MCF 10A (cell line): ENCODE data around the gene SMAD9. TPM values are rescaled to one million over a fixed set of nuclear protein-coding genes. Genes with fewer than 3 reads are reported as not detected.
A peak's percentile ranks its signal among the peaks of the same experiment; 100 is the strongest.

Experiments
- BruUV-seq: library from RNA; stranded (reverse); fragments of 400-500 nt; replicated peaks from 2 replicates; lab custom pipeline; 2021; lab: Mats Ljungman, UMichigan
- CTCF ChIA-PET: fragments of 300-600 bp; sonication (Branson Sonifier 250); formaldehyde crosslinking; extraction: SDS; loops from one replicate; lab custom pipeline; 2021; ENCODE audit warnings: antibody characterized with exemption, inconsistent platforms; lab: Yijun Ruan, JAX
- POLR2A ChIA-PET: fragments of 300-600, 350-650 bp; sonication (Branson Sonifier 250); formaldehyde crosslinking; extraction: SDS; loops from one replicate; lab custom pipeline; 2020; ENCODE audit warnings: antibody characterized with exemption, inconsistent platforms; lab: Yijun Ruan, JAX
- DNase-seq: peaks from one replicate; pipeline ENCODE4 v3.0.0-alpha.2; 2018; ENCODE audit not compliant: unreplicated experiment
- H3K27ac Mint-ChIP-seq: one replicate; pipeline ENCODE4 v1.8.0; 2022; ENCODE audit warnings: mild to moderate bottlenecking, low read depth, mixed read lengths; ENCODE audit not compliant: unreplicated experiment
- H3K27me3 Mint-ChIP-seq: one replicate; pipeline ENCODE4 v1.8.0; 2022; ENCODE audit warnings: mixed read lengths; ENCODE audit not compliant: insufficient read depth, unreplicated experiment
- H3K36me3 Mint-ChIP-seq: one replicate; pipeline ENCODE4 v1.8.0; 2022; ENCODE audit warnings: mild to moderate bottlenecking, moderate library complexity, mixed read lengths; ENCODE audit not compliant: insufficient read depth, unreplicated experiment
- H3K4me1 Mint-ChIP-seq: one replicate; pipeline ENCODE4 v1.8.0; 2022; ENCODE audit warnings: mixed read lengths; ENCODE audit not compliant: insufficient read depth, unreplicated experiment
- H3K4me3 Mint-ChIP-seq: one replicate; pipeline ENCODE4 v1.8.0; 2022; ENCODE audit warnings: mild to moderate bottlenecking, moderate library complexity, mixed read lengths; ENCODE audit not compliant: unreplicated experiment
- H3K9me3 Mint-ChIP-seq: one replicate; pipeline ENCODE4 v1.8.0; 2022; ENCODE audit warnings: mixed read lengths; ENCODE audit not compliant: unreplicated experiment
- CTCF ChIP-seq: fragments of 200-600 bp; IDR thresholded peaks from one replicate; pipeline ENCODE4 v1.8.0; 2022; ENCODE audit warnings: antibody characterized with exemption, mild to moderate bottlenecking; ENCODE audit not compliant: unreplicated experiment
- intact Hi-C: fragments of 100-400 bp; cut with micrococcal nuclease; formaldehyde crosslinking; loops from 2 replicates; pipeline ENCODE4 v1.14.1; 2022
- total RNA-seq: library from RNA; stranded (reverse); gene quantifications from 2 replicates; pipeline ENCODE4 v1.2.3, GENCODE V29; 2022

Gene SMAD9
- total RNA-seq, 1 experiment from 2014 or later = 1.6 TPM

- Mint-ChIP-seq H3K9me3 (no peaks in the 10 kb centered on the region), H3K27ac (no peak overlapping the region)
- CTCF ChIA-PET = interaction anchor here (0.6 to 1.2 kb wide), 5 partner anchors 10 to 431 kb away, joined by 3 to 5 read pairs (median 4); no protein-coding TSS in a partner anchor
These were observed 105.0 kb downstream of the SMAD9 start for GRCh38 chr13:36815062-36815461.

GRCh38 chr13:36814465-36814864, 105.6 kb downstream of the SMAD9 start:
- no peak overlapping the region for H3K4me3 Mint-ChIP-seq
- no TSS peak for BruUV-seq
- H3K4me1 Mint-ChIP-seq = no peaks in the 10 kb centered on the region
- POLR2A ChIA-PET = no interaction called here
- no peaks in the 10 kb centered on the region for H3K27me3 Mint-ChIP-seq
- TF ChIP-seq CTCF = no peak
- no peaks in the 10 kb centered on the region for H3K36me3 Mint-ChIP-seq
- no peaks in the 10 kb centered on the region for H3K9me3 Mint-ChIP-seq
- H3K27ac Mint-ChIP-seq = no peak overlapping the region
- CTCF ChIA-PET = interaction anchor here (1.2 kb wide), 1 partner anchor 16 kb away, joined by 4 read pairs; no protein-coding TSS in a partner anchor
- DNase-seq = no peak
- intact Hi-C loops = no loop called here

More at GRCh38 chr13:36815062-36815461, 105.0 kb downstream of the SMAD9 start:
- no TSS peak for BruUV-seq
- intact Hi-C loops = no loop called here
- peak; percentile 25 for TF ChIP-seq CTCF
- POLR2A ChIA-PET = no interaction called here
- H3K27me3 Mint-ChIP-seq = no peaks in the 10 kb centered on the region
- H3K4me1 Mint-ChIP-seq = peaks cover 3% of the 10 kb centered on the region
- no peak overlapping the region for H3K4me3 Mint-ChIP-seq
- no peak for DNase-seq
- no peaks in the 10 kb centered on the region for H3K36me3 Mint-ChIP-seq

GRCh38 chr13:36813225-36813624, 106.8 kb downstream of the SMAD9 start:
- Mint-ChIP-seq H3K4me1 (no peaks in the 10 kb centered on the region), H3K36me3 (no peaks in the 10 kb centered on the region), H3K27ac (no peak overlapping the region), H3K9me3 (no peaks in the 10 kb centered on the region), H3K4me3 (no peak overlapping the region), H3K27me3 (no peaks in the 10 kb centered on the region)
- ChIA-PET CTCF (interaction anchor here (0.7 kb wide), 1 partner anchor 34 kb away, joined by 3 read pairs; no protein-coding TSS in a partner anchor), POLR2A (no interaction called here)
- no TSS peak for BruUV-seq
- no peak for TF ChIP-seq CTCF
- DNase-seq = no peak
- intact Hi-C loops = no loop called here

- no peaks in the 10 kb centered on the region for H3K9me3 Mint-ChIP-seq
- ChIA-PET CTCF (interaction anchor here (0.6 kb wide), 2 partner anchors 260 to 516 kb away, joined by 3 read pairs; no protein-coding TSS in a partner anchor), POLR2A (interaction anchor here (0.6 kb wide), 3 partner anchors 102 to 1592 kb away, joined by 3 to 4 read pairs (median 4); no protein-coding TSS in a partner anchor)
- H3K4me1 Mint-ChIP-seq = no peaks in the 10 kb centered on the region
- DNase-seq = no peak
- BruUV-seq = no TSS peak
- no peak for TF ChIP-seq CTCF
- intact Hi-C loops = no loop called here
- H3K36me3 Mint-ChIP-seq = no peaks in the 10 kb centered on the region
- peaks cover 20% of the 10 kb centered on the region for H3K27me3 Mint-ChIP-seq
- H3K27ac Mint-ChIP-seq = no peak overlapping the region
- H3K4me3 Mint-ChIP-seq = no peak overlapping the region
These were observed 112.4 kb downstream of the SMAD9 start for GRCh38 chr13:36807616-36808015.
